Measurements from ENCODE around the gene MT1F.

Gene MT1F

DNA sequence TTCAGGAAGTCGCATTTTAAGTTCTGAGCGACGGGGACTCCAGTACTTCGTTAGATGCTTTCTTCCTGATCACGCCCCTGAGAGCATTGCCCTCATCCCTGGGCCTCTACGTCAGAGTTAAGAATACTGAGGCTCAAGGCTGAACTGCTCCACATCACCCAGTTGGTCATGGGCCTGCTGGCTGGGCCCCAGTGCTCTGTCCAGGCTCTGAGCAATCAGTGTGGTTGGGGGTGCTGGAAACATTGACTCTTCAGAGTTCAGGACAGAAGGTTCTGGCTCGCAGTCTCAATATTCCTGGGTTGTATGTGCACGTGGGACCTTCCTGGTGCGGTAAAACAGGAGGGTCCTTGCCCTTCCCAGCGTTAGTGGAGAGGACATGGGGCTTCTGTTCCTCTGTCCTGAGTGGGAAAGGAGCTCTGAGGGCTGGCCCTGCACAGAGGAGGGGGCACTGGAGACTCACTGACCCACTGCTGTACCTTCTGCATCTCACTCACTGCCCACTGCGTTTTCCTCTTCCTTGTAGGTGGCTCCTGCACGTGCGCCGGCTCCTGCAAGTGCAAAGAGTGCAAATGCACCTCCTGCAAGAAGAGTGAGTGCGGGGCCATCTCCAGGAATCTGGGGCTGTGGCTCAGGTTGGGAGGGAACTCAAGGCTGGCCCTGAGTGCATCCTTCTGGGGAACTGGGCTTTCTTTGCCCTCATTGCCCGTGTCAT lies 31.7 kb upstream of the MT1F start:
- DNase-seq, result peak in 1 of 2 donors; percentile 42

DNA sequence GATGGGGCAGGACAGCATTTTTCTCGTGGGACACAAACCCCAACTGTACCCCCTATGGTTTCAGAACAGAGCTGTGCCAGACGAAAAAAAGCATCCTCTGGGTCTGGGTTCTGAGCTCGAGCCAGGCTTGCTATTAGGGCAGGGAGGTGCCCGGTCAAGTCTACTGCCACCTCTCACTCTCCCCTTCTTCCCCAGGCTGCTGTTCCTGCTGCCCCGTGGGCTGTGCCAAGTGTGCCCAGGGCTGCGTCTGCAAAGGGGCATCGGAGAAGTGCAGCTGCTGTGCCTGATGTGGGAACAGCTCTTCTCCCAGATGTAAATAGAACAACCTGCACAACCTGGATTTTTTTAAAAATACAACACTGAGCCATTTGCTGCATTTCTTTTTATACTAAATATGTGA lies 31.1 kb upstream of the MT1F start:
- DNase-seq, result no peak

DNA sequence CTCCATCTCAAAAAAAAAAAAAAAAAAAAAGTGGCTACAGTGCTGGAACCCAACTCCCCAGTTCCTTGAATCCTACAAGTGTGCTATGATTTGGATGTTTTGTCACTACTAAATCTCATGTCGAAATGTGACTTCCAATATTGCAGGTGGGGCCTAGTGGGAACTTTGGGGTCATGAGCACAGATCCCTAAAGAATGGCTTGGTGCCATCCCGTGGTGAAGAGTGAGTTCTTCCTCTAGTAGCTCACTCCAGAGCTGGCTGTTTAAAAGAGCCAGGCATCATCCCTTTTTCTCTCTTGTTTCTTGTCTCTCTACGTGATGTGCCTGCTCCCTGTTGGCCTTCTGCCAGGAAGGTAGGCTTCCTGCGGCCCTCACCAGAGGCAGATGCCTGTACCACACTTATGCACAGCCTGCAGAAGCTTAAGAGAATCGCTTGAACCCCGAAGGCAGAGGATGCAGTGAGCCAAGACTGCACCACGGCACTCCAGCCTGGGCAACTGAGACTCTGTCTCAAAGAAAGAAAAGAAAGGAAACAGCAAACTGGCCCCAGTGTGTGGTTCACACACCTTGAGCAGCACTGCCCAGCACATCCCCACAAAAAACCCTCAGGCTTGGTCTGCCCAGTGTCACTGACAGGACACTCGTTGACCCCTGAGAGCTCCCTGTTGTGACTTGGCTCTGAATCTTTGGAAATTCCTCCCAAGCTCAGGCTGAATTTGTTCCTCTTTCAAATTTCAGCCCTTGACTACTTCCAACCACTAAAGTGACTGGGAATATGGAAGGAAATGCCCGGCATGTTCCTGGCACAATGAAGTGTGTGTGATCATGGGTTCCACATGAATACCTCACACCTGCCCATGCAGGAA lies 29.0 kb upstream of the MT1F start:
- peak in 1 of 2 donors; percentile 35 for DNase-seq

DNA sequence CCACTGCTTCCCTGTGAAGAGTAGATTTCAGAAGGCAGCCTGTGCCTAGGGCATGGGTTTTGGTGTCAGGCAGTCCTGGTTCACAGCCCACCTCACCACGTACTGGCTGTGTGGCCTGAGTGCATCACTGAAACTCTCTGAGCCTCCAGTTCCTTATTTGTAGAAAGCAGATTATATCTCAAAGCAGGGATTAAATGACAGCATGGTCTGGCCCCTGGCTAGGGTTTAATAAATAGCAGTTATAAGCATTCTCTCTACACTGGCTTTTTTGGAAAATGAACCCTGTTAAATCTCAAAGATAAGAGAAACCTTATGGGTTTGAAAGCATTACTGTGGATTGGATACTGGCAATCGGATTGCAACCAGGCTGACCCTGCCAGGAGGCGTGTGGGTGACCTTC lies 28.2 kb upstream of the MT1F start:
- no peak for DNase-seq

DNA sequence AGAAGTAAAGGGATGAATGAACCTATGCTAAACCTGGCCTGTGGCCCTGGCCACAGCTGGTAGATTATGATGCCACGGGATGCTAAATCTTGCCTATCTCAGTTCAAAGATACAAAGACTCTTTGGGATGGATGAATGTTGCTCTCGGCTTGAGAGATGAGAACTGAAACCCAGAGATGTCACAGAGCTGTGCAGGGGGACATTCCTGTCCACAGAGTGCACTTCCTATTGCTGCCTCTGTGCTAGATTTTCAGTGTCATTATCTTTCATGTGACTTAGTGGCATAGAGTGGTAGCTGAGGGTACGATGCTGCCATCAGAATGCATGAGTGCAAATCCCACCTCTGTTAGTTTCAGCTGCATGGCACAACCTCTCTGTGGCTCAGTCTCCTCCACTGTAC lies 27.6 kb upstream of the MT1F start:
- peak; percentile 34 to 41 for DNase-seq

DNA sequence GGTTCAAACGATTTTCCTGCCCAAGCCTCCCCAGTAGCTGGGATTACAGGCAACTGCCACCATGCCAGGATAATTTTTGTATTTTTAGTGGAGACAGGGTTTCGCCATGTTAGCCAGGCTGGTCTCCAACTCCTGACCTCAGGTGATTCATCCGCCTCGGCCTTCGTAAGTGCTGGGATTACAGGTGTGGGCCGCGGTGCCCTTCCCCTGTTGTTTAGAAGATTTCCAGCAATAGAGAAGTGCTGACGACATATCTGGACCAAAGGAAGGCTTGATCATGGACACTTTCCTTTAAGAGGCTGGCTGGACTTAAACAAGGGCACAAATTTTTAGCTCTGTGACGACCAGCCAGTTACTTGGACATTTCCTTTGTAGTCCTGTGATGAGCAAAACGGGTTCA lies 26.6 kb upstream of the MT1F start:
- DNase-seq, result no peak

DNA sequence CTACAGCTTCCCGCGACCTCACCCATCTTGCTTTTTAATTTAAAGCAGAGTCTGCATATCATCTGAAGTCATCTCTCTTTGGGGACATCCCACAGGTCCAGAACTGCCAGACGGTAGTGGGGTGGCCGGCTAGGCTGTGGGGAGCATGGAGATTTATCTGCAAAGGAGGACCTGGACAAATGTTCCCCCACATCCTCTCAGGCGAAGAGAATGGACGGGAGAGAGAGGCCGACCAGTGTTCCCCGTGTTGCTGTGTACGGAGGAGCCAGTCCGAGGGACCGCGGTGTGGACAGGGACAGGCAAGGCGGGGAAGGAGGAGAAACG lies 26.0 kb upstream of the MT1F start:
- DNase-seq, result no peak

DNA sequence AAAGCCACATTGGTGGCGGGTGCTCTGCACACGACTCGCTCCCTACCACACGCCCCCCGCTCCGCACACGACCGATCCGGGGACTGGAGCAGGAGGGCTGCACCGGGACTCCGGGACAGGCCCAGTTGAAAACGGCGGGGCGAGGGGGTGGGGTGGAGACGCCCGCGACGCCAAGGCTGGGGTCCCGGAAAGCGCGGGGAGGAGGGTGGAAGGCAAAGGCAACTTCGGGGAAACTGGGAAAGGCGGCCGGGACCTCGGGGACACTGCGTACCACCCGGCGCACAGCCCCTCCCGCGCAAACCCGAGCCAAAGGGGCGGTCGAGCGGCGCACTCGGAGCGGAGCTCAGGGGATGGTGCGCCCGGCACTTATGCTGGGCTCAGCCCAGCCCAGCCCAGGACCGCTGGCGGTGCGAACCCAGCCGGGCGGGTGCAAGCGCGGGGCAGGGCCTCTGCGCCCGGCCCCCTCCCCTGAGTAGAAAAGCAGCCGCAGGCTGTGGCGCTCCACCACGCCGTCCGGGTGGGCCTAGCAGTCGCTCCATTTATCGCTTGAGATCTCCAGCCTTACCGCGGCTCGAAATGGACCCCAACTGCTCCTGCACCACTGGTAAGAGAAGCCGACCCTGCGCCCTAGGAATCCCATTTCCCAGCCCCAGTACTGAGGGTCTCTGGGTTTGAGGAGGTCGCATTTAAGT lies 25.5 kb upstream of the MT1F start, which contains the start of gene MT1M:
Gene MT1M (plus strand): TSS at position 504 of the 692 bp plus-strand sequence. CDS start 73 bp downstream, at position 577.
- no peak for DNase-seq

- DNase-seq, result no peak
These were observed 24.9 kb upstream of the MT1F start for GRCh38 chr16:56632848-56633365.

DNA sequence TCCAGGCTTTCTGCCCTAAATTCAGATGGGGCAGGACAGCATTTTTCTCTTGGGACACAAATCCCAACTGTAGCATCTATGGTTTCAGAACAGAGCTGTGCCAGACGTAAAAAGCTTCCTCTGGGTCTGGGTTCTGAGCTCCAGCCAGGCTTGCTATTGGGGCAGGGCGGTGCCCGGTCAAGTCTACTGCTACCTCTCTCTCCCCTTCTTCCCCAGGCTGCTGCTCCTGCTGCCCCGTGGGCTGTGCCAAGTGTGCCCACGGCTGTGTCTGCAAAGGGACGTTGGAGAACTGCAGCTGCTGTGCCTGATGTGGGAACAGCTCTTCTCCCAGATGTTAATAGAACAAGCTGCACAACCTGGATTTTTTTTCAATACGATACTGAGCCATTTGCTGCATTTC lies 24.2 kb upstream of the MT1F start:
- DNase-seq, result no peak

- DNase-seq, result no peak
These were observed 22.9 kb upstream of the MT1F start for GRCh38 chr16:56634715-56635440.

GRCh38 chr16:56635441-56635967 lies 22.3 kb upstream of the MT1F start:
- no peak for DNase-seq

GRCh38 chr16:56636616-56637413 lies 20.9 kb upstream of the MT1F start:
- no peak for DNase-seq

DNA sequence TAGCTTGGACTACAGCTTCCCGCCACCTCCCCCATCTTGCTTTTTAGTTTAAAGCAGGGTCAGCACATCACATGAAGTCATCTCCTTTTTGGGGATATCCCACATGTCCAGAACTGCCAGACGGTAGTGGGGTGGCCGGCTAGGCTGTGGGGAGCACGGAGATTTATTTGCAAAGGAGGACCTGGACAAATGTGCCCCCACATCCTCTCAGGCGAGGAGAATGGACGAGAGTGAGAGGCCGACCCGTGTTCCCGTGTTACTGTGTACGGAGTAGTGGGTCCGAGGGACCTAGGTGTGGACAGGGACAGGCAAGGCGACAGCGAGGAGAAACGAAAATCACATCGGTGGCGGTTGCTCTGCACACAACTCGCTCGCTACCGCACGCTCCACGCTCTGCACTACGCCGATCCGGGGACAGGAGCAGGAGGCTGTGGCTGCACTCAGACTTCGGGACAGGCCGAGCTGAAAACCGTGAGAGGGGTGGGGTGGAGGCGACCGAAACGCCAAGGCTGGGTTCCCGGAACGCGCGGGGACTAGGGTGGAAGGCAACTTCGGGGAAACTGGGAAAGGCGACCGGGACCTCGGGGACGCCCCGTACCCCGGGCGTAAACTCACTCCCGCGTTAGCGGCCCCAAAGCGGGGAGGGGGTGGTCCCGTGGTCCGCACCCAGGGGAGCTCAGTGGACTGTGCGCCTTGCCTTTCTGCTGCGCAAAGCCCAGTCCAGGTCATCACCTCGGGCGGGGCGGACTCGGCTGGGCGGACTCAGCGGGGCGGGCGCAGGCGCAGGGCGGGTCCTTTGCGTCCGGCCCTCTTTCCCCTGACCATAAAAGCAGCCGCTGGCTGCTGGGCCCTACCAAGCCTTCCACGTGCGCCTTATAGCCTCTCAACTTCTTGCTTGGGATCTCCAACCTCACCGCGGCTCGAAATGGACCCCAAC lies 19.7 kb upstream of the MT1F start, which contains the start of gene MT1A:
Gene MT1A (plus strand): TSS at position 853 of the 937 bp plus-strand sequence. CDS start 73 bp downstream, at position 926.
- DNase-seq, result peak in 1 of 2 donors; percentile 40

GRCh38 chr16:56639045-56639444 lies 18.7 kb upstream of the MT1F start:
- DNase-seq, result no peak

DNA sequence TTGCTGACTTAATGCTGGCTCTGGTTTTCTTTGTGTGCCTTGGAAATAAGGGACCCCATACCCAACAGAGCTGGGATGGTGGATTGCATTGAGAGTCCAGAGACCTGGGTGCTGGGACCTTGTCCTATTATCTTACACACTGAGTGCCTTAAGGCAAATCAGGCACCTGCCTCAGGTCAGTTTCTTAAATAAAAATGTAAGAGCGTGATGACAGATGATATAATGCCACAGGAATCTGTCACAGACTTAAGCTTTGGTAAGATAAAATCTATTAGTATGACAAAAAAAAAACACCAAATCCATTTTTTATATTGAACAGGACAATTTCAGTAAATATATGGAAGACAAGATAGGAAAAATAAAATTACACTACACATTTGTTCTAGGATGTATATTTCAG lies 17.7 kb upstream of the MT1F start:
- no peak for DNase-seq

GRCh38 chr16:56641166-56641565 lies 16.6 kb upstream of the MT1F start:
- DNase-seq, result no peak

DNA sequence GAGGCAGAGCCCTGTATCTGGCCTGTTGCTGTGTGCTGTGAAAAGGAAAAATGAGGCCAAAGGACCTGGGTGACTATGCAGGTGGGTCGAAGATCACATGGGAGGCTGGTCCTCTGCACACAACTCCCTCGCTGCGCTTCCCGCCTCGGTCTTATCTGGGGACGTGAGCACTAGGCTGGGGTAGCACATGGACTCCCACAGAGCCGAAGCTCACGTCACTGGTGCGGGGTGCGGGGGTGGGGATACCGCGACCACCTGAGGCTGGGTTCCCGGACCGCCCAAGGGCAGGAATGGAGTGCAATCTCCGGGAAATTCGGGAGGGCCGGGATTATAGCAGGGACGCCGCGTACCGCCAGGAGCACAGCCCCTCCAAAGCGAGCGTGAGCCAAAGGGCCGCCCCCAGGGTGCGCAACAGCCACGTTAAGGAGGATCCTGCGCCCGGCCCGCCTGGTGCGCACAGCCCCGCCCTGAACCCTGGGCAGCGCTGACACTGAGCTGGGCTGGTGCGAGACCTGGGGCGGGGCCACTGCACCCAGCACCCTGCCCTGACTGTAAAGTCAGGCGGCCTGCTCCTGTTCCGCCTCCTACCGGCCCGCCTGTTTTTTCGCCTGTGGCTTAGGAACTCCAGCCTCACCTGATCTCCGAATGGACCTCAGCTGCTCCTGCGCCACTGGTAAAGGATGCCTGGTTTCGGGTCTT lies 14.5 kb upstream of the MT1F start:
- peak; percentile 73 to 74 for DNase-seq

DNA sequence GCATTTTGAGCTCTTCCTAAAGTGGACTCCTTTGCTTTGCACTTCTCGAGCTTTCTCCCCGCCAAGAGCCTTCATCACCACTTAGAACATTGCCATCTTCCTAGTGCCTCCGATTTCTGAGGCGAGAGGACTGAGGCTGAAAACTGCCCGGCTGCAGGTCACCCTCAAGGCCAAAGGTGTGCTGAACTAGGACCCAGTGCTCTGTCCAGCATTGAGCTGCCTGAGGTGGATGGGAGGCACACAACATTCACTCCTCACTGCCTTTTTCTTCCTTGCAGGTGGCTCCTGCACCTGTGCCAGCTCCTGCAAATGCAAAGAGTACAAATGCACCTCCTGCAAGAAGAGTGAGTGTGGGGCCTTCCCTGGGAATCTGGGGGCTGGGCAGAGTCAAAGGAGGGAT lies 13.9 kb upstream of the MT1F start:
- no peak for DNase-seq

- no peak for DNase-seq
These were observed 12.4 kb upstream of the MT1F start for GRCh38 chr16:56645311-56645710.

All from inflammatory macrophage treated with lipopolysaccharide for 1 hour (primary cell).